Measurements from ENCODE around the gene SLC9B1. TPM values are rescaled to one million over a fixed set of nuclear protein-coding genes. Genes with fewer than 3 reads are reported as not detected.

SLC9B1 gene
- polyA plus RNA-seq, 1 donor (not counting 4 experiments of a cell fraction or from before 2014, with no cell fraction given), result 0.07 TPM

GRCh38 chr4:103018391-103019307, 856 bp downstream of the SLC9B1 start:
- no peak for DNase-seq (ENCODE audit: low read depth, low spot score)
- H3K9me3 ChIP-seq (ENCODE audit: control insufficient read depth, low read depth, low read length), result no peaks in the 10 kb centered on the region
- H3K4me3 ChIP-seq (ENCODE audit: control insufficient read depth in 2 of 3, extremely low read depth in 1 of 3, insufficient read depth in 2 of 3, low read depth in 1 of 3, low read length in 3 of 3), result peak overlapping the region; percentile 41 to 86 (median 54)
- TF ChIP-seq EZH2 (IDR thresholded peaks at IDR 0.05; ENCODE audit: low read length) (no peak), CTCF (optimal IDR thresholded peaks at IDR 0.05 in 1 of 3, IDR thresholded peaks at IDR 0.05 in 1 of 3, conservative IDR thresholded peaks at IDR 0.05 in 1 of 3; ENCODE audit: extremely low read depth in 1 of 3, insufficient read depth in 2 of 3, low read length in 3 of 3) (no peak)
- FAIRE-seq, result no peak
- H3K9me1 ChIP-seq (ENCODE audit: control insufficient read depth, extremely low read depth, insufficient read depth, low read length), result no peaks in the 10 kb centered on the region
- no peaks in the 10 kb centered on the region for H3K79me2 ChIP-seq (ENCODE audit: control insufficient read depth, insufficient read depth, low read length)
- no peaks in the 10 kb centered on the region for H4K20me1 ChIP-seq (ENCODE audit: control insufficient read depth, extremely low read depth, insufficient read depth, low read length)
- peak overlapping the region; percentile 73 for H2AFZ ChIP-seq (ENCODE audit: control insufficient read depth, low read length)
- no peaks in the 10 kb centered on the region for H3K27me3 ChIP-seq (ENCODE audit: control insufficient read depth, extremely low read depth, insufficient read depth, low read length)
- dilution Hi-C loops (cut with MboI; ENCODE audit: extremely low pct_ligation_motif_present, low sequenced_read_pairs), result no loop called here
- peak overlapping the region; percentile 96 for H3K4me2 ChIP-seq (ENCODE audit: control insufficient read depth, extremely low read depth, insufficient read depth, low read depth, low read length)
- peaks cover 9% of the 10 kb centered on the region for H3K4me1 ChIP-seq (ENCODE audit: control insufficient read depth, extremely low read depth, insufficient read depth, low read length)
- peaks cover 0 to under 1% of the 10 kb centered on the region in 2 experiments for H3K36me3 ChIP-seq (ENCODE audit: control insufficient read depth in 2 of 2, extremely low read depth in 1 of 2, insufficient read depth in 2 of 2, low read length in 2 of 2)
- peak overlapping the region; percentile 91 for H3K9ac ChIP-seq (ENCODE audit: control insufficient read depth, extremely low read depth, insufficient read depth, low read length)
- H3K27ac ChIP-seq (ENCODE audit: control insufficient read depth, insufficient read depth, low read length), result peak overlapping the region; percentile 93

- H2AFZ ChIP-seq (ENCODE audit: control insufficient read depth, low read length), result no peak overlapping the region
- DNase-seq (ENCODE audit: low read depth, low spot score) (no peak), FAIRE-seq (no peak)
- H3K9ac ChIP-seq (ENCODE audit: control insufficient read depth, extremely low read depth, insufficient read depth, low read length), result no peak overlapping the region
- H3K27me3 ChIP-seq (ENCODE audit: control insufficient read depth, extremely low read depth, insufficient read depth, low read length), result no peaks in the 10 kb centered on the region
- peaks cover 12% of the 10 kb centered on the region for H3K4me1 ChIP-seq (ENCODE audit: control insufficient read depth, extremely low read depth, insufficient read depth, low read length)
- no peaks in the 10 kb centered on the region for H3K36me3 ChIP-seq (ENCODE audit: control insufficient read depth in 2 of 2, extremely low read depth in 1 of 2, insufficient read depth in 2 of 2, low read length in 2 of 2)
- no peak overlapping the region for H3K4me2 ChIP-seq (ENCODE audit: control insufficient read depth, extremely low read depth, insufficient read depth, low read depth, low read length)
- H3K4me3 ChIP-seq (ENCODE audit: control insufficient read depth in 2 of 3, extremely low read depth in 1 of 3, insufficient read depth in 2 of 3, low read depth in 1 of 3, low read length in 3 of 3), result no peak overlapping the region
- no peak overlapping the region for H3K27ac ChIP-seq (ENCODE audit: control insufficient read depth, insufficient read depth, low read length)
- TF ChIP-seq EZH2 (IDR thresholded peaks at IDR 0.05; ENCODE audit: low read length), result no peak
- no peak for TF ChIP-seq CTCF (optimal IDR thresholded peaks at IDR 0.05 in 1 of 3, IDR thresholded peaks at IDR 0.05 in 1 of 3, conservative IDR thresholded peaks at IDR 0.05 in 1 of 3; ENCODE audit: extremely low read depth in 1 of 3, insufficient read depth in 2 of 3, low read length in 3 of 3)
- no peaks in the 10 kb centered on the region for H3K79me2 ChIP-seq (ENCODE audit: control insufficient read depth, insufficient read depth, low read length)
- H3K9me3 ChIP-seq (ENCODE audit: control insufficient read depth, low read depth, low read length), result no peaks in the 10 kb centered on the region
- H3K9me1 ChIP-seq (ENCODE audit: control insufficient read depth, extremely low read depth, insufficient read depth, low read length), result no peaks in the 10 kb centered on the region
- no peaks in the 10 kb centered on the region for H4K20me1 ChIP-seq (ENCODE audit: control insufficient read depth, extremely low read depth, insufficient read depth, low read length)
- dilution Hi-C loops (cut with MboI; ENCODE audit: extremely low pct_ligation_motif_present, low sequenced_read_pairs), result no loop called here
Observed at GRCh38 chr4:103012551-103012950, 7.0 kb downstream of the SLC9B1 start.
